H1 (cell line): ENCODE measurements around the gene POLRMT. TPM values are rescaled to one million over a fixed set of nuclear protein-coding genes. Genes with fewer than 3 reads are reported as not detected.

Source experiments
- ATF2 ChIP-seq: IDR thresholded peaks from 2 replicates; pipeline ENCODE4 v1.6.1; 2012; ENCODE audit warnings: low read length, inconsistent platforms
- BACH1 ChIP-seq: IDR thresholded peaks from 2 replicates; pipeline ENCODE4 v1.6.1; 2012; ENCODE audit warnings: low read length, improper control_type of control experiment
- BRCA1 ChIP-seq: IDR thresholded peaks from 2 replicates; pipeline ENCODE4 v1.6.1; 2012; ENCODE audit warnings: low read depth, low read length, improper control_type of control experiment
- CHD7 ChIP-seq: fragments of 300-600 bp; sonication (generic); IDR thresholded peaks from 2 replicates; pipeline ENCODE4 v1.7.1; 2012; ENCODE audit warnings: low read length, moderate library complexity, mild to moderate bottlenecking, inconsistent platforms; ENCODE audit not compliant: insufficient replicate concordance
- GABPA ChIP-seq: IDR thresholded peaks from 2 replicates; pipeline ENCODE4 v1.6.1; 2011; ENCODE audit warnings: mild to moderate bottlenecking, low read length, moderate library complexity, borderline replicate concordance; ENCODE audit not compliant: insufficient read depth
- HDAC6 ChIP-seq: IDR thresholded peaks from one replicate; pipeline ENCODE4 v1.7.1; 2012; ENCODE audit warnings: low read depth, mild to moderate bottlenecking, inconsistent platforms, low read length, moderate library complexity
- NANOG ChIP-seq: IDR thresholded peaks from 2 replicates; pipeline ENCODE4 v1.6.1; 2011; ENCODE audit warnings: low read length, low read depth, mild to moderate bottlenecking, inconsistent platforms; ENCODE audit not compliant: insufficient read depth, poor library complexity, severe bottlenecking
- TAF7 ChIP-seq: optimal IDR thresholded peaks from 2 replicates; pipeline ENCODE3; 2011; ENCODE audit warnings: low read depth, mild to moderate bottlenecking, inconsistent platforms, low read length, moderate library complexity, borderline replicate concordance
- polyA plus RNA-seq, 7 experiments: library from polyadenylated mRNA; depleted of rRNA in 3 of 7; stranded (reverse) in 5 of 7; unstranded in 2 of 7; fragments of >200 nt in 5 of 7; fragments of 200-250 nt in 2 of 7; gene quantifications; 1 replicate in 5 of 7; 2 replicates in 1 of 7; 4 replicates in 1 of 7; pipeline versions ENCODE4 v1.2.1 to v1.2.3, GENCODE V29; 2011 to 2013; ENCODE audit warnings: missing spikeins in 2 of 7, mixed read lengths in 2 of 7
- total RNA-seq: library from RNA; stranded (reverse); fragmentation: NEBNext Ultra II Directional; extraction: Animal tissue kit (Norgen Biotek cat#: 25700); gene quantifications from 2 replicates; pipeline ENCODE4 v1.2.1, GENCODE V29; 2021

The POLRMT gene
- total and polyA plus RNA-seq, 2 of the 8 experiments (the other 6 are each of a cell fraction or from before 2014, with no cell fraction given) = 93.0 to 111 TPM

GRCh38 chr19:572140-572742 lies 61.1 kb downstream of the POLRMT start, which contains the start of gene BSG (continued):
- TF ChIP-seq BACH1 = no peak
- peak; percentile 56 for TF ChIP-seq NANOG
- no peak for TF ChIP-seq GABPA
- TF ChIP-seq ATF2 = peak; percentile 7; the same call in 1 of the 2 replicates
- no peak for TF ChIP-seq BRCA1
- TF ChIP-seq TAF7 = peak; percentile 92
- TF ChIP-seq HDAC6 = no peak
- TF ChIP-seq CHD7 = no peak
